Spleen (tissue), 7 donors: Measurements from ENCODE around the gene NPLOC4.

Experiments
- CTCF ChIP-seq, 11 experiments: fragments of 200-600 bp in 7 of 11; fragments of 450-650 bp in 4 of 11; sonication (generic) in 4 of 11; IDR thresholded peaks in 8 of 11; conservative IDR thresholded peaks in 3 of 11; 1 replicate in 7 of 11; 2 replicates in 4 of 11; pipeline versions ENCODE4 v1.4.0 to v1.8.0; 2016 to 2021; ENCODE audit warnings: antibody characterized with exemption in 11 of 11, inconsistent platforms in 4 of 11, mild to moderate bottlenecking in 1 of 11
- POLR2A ChIP-seq, 3 donors: fragments of 450-650 bp; IDR thresholded peaks; one replicate each; pipeline ENCODE4 v1.5.1; 2017; ENCODE audit warnings: antibody characterized with exemption in 3 of 3, mild to moderate bottlenecking in 1 of 3
- donor health status: DM: no; HTN: no; CAD: no; lungs with moderate emphysema.
- donor health status: DM: no; HTN: no; CAD: no.
- donor health status: DM: no; HTN: no; CAD: no.

- TF ChIP-seq CTCF (IDR thresholded peaks at IDR 0.05 in 8 of 11, conservative IDR thresholded peaks at IDR 0.05 in 3 of 11) (no peak), POLR2A (IDR thresholded peaks at IDR 0.05) (no peak)
Measured at GRCh38 chr17:81572563-81573168, 64.2 kb downstream of the NPLOC4 start.
